H7 (cell line): Measurements from ENCODE around the gene EXOG. TPM values are rescaled to one million over a fixed set of nuclear protein-coding genes. Genes with fewer than 3 reads are reported as not detected.

ENCODE experiments used
- DNase-seq: peaks from one replicate; pipeline ENCODE4 v3.0.0; 2012
- H3K27me3 ChIP-seq: 2 replicates; pipeline ENCODE4 v1.6.0; 2011; ENCODE audit warnings: mild to moderate bottlenecking, low read length; ENCODE audit not compliant: control insufficient read depth, insufficient read depth
- H3K36me3 ChIP-seq: replicated peaks from 2 replicates; pipeline ENCODE4 v1.5.1; 2011; ENCODE audit warnings: low read length; ENCODE audit not compliant: control insufficient read depth, insufficient read depth
- H3K4me3 ChIP-seq: 2 replicates; pipeline ENCODE4 v1.5.1; 2011; ENCODE audit warnings: low read depth, mild to moderate bottlenecking, control low read depth, low read length, moderate library complexity; ENCODE audit not compliant: insufficient read depth
- total RNA-seq: library from RNA; depleted of rRNA; stranded (reverse); fragments of >200 nt; shearing (Covaris generic); gene quantifications from 2 replicates; pipeline ENCODE4 v1.2.3, GENCODE V29; 2014

Gene EXOG
- total RNA-seq, 1 experiment from 2014 or later, result 3.5 TPM

DNA sequence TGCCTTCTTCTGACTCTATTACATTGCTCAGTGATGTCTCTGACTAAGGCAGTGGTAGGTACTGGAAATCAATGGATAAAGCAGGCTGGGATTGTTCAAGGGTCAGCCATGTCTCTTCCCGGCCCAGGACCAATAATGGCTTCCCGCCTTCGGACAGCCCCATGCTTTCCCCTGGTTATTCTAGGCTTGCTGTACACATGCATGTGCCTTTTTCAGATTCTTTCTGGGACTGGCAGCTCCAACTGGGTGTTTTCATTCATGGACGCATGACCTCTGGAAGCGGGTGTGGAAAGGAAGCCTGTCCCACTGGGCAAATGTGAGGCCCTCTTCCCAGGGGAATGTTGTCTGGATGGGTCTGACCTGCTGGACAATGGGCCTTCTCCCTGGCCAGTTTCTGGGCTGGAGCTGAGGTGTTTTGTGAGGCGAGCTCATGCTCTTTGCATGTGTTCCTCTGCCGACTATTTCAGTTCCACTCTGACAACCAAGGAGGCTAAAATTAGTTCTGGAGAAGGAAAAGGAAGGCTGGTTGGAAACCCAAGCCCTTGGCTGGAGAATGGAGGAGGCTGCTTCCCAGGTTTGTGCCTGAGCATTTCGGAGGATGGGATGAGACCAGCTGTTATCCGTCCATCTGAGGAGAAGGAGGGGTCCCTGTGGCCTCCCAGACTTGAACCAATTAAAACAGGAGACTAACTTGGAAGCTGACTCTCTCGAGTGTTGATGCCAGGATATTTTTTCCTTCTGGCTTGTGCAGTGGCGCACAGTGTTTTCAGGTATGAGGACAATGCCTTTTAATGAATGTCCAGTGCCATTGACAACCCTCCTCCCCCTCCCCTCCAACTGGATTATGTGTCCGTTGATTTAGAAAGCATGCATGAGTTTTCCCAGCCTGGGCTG, 35.5 kb upstream of the EXOG start:
- no peaks in the 10 kb centered on the region for H3K27me3 ChIP-seq
- no peak for DNase-seq
- H3K36me3 ChIP-seq, result no peaks in the 10 kb centered on the region
- H3K4me3 ChIP-seq, result no peak overlapping the region

DNA sequence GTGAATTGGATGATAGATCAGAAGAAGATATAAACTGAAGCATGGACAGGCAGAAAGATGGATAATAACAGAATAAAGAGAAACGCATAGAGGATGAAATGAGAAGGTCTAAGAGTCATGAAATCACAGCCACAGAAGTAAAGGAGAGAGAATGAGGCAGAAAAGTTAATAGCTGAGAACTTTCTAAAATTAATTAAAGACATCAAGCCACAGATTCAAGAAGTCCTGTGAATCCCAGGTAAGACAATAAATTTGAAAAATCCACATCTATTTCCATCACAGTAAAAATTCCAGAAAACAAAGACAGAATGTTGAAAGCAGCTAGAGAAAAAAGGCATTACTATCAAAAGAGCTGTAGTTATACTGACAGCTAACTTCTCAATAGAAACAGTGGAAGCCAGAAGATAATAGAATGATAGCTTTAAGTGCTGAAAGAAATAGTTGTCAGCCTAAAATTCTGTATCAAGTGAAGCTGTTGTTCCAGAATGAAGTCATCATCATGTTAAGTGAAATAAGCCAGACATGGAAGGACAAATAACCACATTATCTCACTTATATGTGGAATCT, 30.5 kb upstream of the EXOG start:
- no peak overlapping the region for H3K4me3 ChIP-seq
- no peaks in the 10 kb centered on the region for H3K36me3 ChIP-seq
- DNase-seq, result no peak
- H3K27me3 ChIP-seq, result no peaks in the 10 kb centered on the region

DNA sequence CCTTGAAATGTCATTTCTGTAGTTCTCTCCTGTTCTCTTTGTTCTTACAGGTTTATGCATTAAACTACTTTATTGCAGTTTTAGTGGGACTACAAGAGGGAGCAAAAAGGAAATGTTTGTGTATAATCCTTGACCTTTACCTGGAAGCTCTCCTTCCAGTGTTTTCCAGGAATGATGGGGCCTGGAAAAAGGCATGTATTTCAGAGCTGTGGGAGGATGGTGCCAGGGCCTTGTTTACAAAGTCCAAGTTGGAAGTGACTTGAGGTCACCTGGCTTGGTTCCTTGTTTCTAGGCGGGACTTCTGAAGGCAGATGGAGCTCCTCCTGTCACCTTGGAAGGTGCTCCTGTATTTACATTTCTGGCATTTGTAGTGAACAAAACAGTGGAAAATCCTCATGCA, 27.4 kb upstream of the EXOG start:
- no peak overlapping the region for H3K4me3 ChIP-seq
- H3K27me3 ChIP-seq, result no peaks in the 10 kb centered on the region
- no peaks in the 10 kb centered on the region for H3K36me3 ChIP-seq
- no peak for DNase-seq

DNA sequence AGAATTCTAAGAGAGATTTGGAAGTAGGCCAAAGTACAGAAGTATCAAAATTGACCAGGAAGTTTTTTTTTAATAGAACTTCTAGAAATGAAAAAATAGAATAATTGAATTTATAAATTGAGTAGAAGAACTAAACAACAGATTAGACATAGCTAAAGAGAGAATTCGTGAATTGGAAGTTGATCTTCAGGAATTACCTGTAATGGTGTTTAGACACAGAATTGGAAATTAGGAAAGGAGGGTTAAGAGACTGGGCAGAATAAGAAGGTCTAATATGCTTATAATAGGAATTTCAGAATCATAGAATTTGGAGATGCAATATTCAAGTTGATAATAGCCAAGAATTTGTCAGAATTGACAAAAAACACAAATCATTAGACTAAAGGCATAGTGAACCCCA, 26.3 kb upstream of the EXOG start:
- Histone ChIP-seq H3K36me3 (no peaks in the 10 kb centered on the region), H3K4me3 (no peak overlapping the region), H3K27me3 (no peaks in the 10 kb centered on the region)
- no peak for DNase-seq

GRCh38 chr3:38471260-38471857, 24.8 kb upstream of the EXOG start:
- no peaks in the 10 kb centered on the region for H3K27me3 ChIP-seq
- DNase-seq, result no peak
- no peaks in the 10 kb centered on the region for H3K36me3 ChIP-seq
- no peak overlapping the region for H3K4me3 ChIP-seq

DNA sequence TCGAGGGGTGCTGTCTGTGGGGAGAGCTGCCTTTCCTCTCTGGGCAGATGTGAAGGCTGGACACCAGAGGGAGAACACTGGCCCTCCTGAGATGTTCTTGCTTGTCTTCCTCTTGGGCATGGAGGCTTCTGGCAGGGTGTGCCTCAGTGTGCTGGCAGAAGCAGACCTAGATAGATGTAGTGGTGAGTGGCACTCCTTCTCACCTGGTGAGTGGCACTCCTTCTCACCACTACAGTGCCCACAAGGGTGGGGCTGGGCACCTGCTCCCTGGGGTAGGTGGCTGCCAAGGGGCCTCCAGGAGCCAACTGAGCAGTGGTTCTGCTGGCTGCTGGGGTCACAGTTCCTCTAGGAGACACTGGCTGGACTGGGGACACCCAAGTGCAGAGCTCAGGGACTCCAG, 23.8 kb upstream of the EXOG start:
- Histone ChIP-seq H3K4me3 (no peak overlapping the region), H3K36me3 (0 out of 2 replicates have a peak, but pooled peaks cover under 1% of the 10 kb centered on the region), H3K27me3 (no peaks in the 10 kb centered on the region)
- no peak for DNase-seq

DNA sequence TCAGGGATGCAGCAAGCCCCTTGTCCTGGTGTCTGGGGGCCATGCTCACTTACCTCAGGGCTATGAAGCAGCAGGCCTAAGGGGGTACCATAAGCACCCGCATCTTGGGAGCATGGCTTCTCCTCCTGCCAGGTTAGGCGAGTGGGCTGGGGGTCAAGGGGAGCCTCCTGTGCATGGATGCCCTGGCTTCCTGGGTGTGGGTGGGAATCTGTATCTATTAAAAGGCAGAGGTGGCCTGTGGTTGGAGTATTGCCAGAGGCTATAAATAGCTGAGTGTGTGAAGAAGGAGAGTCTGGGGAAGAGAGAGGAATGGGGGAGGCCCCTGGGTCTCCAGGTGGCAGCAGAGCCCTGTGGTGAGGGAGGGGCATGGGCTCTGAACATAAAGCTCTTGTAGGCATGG, 22.9 kb upstream of the EXOG start:
- peaks cover 3% of the 10 kb centered on the region; the same call in 1 of the 2 replicates for H3K36me3 ChIP-seq
- DNase-seq, result no peak
- no peaks in the 10 kb centered on the region for H3K27me3 ChIP-seq
- H3K4me3 ChIP-seq, result no peak overlapping the region

DNA sequence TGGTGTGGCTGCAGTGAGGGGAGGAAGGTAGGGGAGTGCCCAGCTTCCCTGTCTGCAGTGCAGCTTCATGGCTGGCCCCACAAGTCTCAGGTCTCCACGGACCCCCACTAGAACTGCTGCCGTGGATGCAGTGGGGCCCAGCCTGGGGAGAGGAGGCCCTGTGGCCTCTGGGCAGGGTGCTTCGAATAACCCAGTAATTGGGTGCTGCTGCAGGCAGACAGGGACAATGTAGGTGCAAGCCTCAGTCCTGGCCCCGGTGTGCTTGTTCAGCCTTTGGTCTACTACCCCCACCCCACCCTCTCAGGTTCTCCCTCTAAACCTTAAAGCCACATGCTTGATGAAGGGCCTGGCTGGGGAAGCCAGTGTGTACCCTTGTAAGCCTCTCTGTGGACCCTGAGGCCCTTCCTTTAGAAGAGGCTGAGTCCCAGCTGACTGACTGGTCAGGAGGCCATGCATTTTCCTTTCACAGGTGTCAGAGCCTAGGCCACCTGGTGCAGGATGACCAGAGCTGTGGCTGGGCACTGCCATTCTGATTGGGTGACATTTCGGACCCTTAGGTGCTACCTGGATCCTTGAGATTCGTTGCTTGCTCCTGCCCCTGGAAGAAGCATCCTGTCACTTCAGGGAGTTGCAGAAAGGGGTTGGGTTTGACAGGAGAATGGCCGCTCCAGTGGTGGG, 21.1 kb upstream of the EXOG start:
- DNase-seq, result no peak
- Histone ChIP-seq H3K4me3 (no peak overlapping the region), H3K27me3 (no peaks in the 10 kb centered on the region), H3K36me3 (peaks cover 15% of the 10 kb centered on the region)

- Histone ChIP-seq H3K4me3 (no peak overlapping the region), H3K27me3 (no peaks in the 10 kb centered on the region), H3K36me3 (peaks cover 22% of the 10 kb centered on the region)
- no peak for DNase-seq
Observed at GRCh38 chr3:38475716-38476115, 20.4 kb upstream of the EXOG start.

DNA sequence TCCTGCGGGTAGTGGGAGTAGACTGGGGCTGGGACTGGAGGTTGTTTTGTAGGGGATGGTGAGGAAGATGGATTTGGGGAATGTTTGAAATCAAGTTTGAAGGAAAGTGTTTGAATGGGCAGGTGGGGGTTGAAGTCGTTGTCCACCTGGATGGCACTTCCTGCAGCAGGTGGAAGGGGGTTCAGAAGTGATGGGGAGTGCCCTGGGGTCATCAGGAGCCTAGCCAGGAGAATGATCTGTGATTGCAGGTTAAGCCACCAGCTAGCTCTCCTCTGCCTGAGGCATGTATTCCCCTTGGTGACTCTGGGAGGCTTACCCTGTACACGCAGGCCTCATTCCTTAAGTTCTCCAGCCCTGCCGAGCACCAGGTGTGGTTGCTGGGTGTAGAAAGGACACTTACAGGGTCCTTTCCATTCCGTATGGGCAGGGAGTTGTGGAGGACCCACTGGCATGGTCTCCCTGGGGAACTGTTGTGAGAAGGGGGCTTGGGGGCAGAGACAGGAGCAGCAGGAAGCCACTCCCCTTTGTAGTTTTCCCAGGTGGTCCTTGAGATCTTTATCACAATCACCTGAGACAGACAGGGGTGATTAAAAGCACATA, 19.9 kb upstream of the EXOG start:
- Histone ChIP-seq H3K36me3 (peaks cover 23% of the 10 kb centered on the region), H3K4me3 (no peak overlapping the region), H3K27me3 (no peaks in the 10 kb centered on the region)
- DNase-seq, result no peak

DNA sequence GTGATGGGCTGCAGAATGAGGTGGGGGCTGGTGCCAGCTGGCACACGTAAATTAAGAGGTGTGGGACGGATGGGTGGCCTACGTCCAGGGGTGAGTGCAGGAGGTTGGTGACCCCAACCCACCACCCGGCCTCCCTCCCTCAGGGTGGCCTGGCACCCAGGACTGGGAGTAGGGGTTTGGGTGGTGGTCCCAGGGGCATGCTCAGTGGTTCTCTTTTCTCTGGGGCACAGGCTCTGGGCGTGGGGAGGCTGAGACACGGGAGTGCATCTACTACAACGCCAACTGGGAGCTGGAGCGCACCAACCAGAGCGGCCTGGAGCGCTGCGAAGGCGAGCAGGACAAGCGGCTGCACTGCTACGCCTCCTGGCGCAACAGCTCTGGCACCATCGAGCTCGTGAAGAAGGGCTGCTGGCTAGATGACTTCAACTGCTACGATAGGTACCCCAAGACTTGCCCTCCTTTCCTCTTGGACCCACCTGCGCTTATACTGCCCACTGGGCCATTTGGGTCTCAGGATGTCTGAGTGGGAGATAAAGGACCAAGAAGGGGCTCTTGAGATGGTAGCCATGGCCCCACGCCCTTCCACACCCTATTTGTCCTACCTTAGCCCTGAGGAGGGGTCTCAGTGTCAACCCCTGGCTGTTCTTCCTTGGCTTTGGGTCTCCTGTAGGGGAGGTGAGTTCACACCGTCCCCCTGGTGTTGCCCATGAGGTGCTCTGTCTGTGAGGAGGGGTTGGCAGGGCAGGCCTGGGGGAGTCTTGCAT, 18.9 kb upstream of the EXOG start:
- H3K4me3 ChIP-seq, result no peak overlapping the region
- no peak for DNase-seq
- peaks cover 32% of the 10 kb centered on the region for H3K36me3 ChIP-seq
- no peaks in the 10 kb centered on the region for H3K27me3 ChIP-seq

DNA sequence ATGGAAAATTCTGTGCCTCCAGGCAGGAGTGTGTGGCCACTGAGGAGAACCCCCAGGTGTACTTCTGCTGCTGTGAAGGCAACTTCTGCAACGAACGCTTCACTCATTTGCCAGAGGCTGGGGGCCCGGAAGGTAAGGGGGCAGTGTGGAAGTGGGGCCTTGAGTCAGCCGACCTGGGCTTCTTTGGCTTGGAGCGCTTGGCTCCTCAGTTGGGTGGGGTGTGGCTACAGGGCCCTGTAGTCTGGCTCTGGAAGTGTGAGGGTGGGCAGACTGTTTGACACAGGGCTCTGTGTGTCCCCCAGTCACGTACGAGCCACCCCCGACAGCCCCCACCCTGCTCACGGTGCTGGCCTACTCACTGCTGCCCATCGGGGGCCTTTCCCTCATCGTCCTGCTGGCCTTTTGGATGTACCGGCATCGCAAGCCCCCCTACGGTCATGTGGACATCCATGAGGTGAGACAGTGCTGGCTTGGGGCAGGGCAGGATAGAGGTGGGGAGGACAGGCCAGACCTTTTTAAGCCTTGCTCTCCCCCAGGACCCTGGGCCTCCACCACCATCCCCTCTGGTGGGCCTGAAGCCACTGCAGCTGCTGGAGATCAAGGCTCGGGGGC, 18.2 kb upstream of the EXOG start:
- DNase-seq, result no peak
- Histone ChIP-seq H3K4me3 (no peak overlapping the region), H3K36me3 (peaks cover 37% of the 10 kb centered on the region), H3K27me3 (no peaks in the 10 kb centered on the region)

- Histone ChIP-seq H3K36me3 (peaks cover 42% of the 10 kb centered on the region), H3K27me3 (no peaks in the 10 kb centered on the region), H3K4me3 (no peak overlapping the region)
- no peak for DNase-seq
Observed at GRCh38 chr3:38478901-38479300, 17.2 kb upstream of the EXOG start.
